HG02981 (cell line): ENCODE measurements around the gene MARCOL.
"Not testable (repeated sequence)": the region's sequence is repeated elsewhere in the genome, so short reads cannot be mapped to it uniquely, and the experiment has no call there.

Experiments used
- ATAC-seq: cut with Tn5 transposase; IDR thresholded peaks from one replicate; pipeline ENCODE4 v1.9.1; 2021; ENCODE audit warnings: mild to moderate bottlenecking, moderate library complexity; ENCODE audit not compliant: unreplicated experiment

MARCOL gene

GRCh38 chr5:148261221-148261620 is 22.9 kb downstream of the MARCOL start:
- no peak for ATAC-seq

GRCh38 chr5:148267962-148268361 is 29.6 kb downstream of the MARCOL start:
- ATAC-seq = no peak

GRCh38 chr5:148268566-148268965 is 30.2 kb downstream of the MARCOL start, which contains the start of gene SPINK13:
TSS of gene SPINK13 (plus strand) at chr5:148268794. CDS start at chr5:148270073, 1,279 bp downstream.
- no peak for ATAC-seq

- not testable (repeated sequence) for ATAC-seq
These were observed 36.8 kb downstream of the MARCOL start for GRCh38 chr5:148275129-148275528.

- ATAC-seq = not testable (repeated sequence)
These were observed 42.6 kb downstream of the MARCOL start for GRCh38 chr5:148280893-148281292.

GRCh38 chr5:148281336-148281735 is 43.0 kb downstream of the MARCOL start:
- not testable (repeated sequence) for ATAC-seq

GRCh38 chr5:148290271-148291195 is 52.2 kb downstream of the MARCOL start:
- ATAC-seq = no peak
